Activated T-helper 9 cell treated with anti-CD3 and anti-CD28 coated beads, Interleukin-2, amount 50 U/mL, for 16 hours (primary cell): ENCODE measurements around the gene IL12A.

ENCODE experiments used
- DNase-seq: peaks from one replicate; pipeline ENCODE4 v3.0.0-alpha.2; 2020; ENCODE audit warnings: low read depth

Gene IL12A

DNA sequence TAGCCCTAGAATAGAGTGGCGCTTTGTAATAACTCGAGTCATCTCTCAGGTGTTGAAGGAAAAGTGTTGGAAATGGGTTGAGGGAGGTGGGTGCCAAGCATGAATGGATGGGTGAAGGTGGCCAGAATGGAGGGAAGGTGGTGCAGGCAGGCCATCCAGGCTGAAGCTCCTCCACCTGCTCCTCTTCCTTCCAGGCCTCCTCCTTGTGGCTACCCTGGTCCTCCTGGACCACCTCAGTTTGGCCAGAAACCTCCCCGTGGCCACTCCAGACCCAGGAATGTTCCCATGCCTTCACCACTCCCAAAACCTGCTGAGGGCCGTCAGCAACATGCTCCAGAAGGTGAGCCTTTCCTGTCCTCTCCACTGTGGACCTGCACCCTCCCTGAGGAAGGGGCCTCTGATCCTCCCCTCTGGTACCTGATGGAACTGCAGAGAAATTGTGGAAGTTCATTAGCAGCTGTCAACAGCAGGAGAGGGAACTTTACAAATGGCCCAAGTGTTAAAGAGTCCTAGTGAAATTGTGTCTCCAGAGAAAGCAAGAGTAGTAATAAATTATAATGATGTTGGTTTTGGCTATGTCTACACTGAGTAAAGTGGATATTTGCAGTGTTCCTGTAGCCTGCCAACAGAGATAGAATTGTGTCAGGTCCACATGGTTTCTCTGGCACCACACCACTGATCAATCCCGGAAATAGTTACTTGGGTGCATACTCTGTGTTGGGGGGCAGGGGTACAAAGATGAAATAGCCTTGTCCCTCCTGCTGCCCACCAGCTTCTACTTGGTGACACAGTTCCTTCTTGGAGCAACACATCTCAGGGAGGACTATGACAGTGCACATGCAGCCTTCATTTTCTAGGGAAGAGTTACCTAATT, 1.6 kb downstream of the IL12A start:
- DNase-seq = no peak

DNA sequence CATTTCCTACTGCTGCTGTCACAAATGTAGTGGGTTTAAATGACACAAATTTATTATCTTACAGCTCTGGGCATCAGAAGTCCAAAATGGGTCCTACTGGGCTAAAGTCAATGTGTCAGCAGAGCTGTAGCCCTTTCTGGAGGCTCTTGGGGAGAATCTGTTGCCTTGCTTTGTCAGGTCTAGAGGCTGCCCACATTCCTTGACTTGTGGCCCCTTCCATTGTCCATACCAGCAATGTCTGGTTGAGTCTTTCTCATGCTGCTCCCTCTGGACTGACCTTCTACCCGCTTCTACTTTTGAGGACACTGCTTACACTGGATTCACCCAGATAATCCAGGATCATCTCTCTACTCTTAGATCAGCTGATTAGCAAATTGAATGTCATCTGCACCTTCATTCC, 3.0 kb downstream of the IL12A start:
- no peak for DNase-seq

GRCh38 chr3:159992589-159992988, 4.0 kb downstream of the IL12A start:
- no peak for DNase-seq

DNA sequence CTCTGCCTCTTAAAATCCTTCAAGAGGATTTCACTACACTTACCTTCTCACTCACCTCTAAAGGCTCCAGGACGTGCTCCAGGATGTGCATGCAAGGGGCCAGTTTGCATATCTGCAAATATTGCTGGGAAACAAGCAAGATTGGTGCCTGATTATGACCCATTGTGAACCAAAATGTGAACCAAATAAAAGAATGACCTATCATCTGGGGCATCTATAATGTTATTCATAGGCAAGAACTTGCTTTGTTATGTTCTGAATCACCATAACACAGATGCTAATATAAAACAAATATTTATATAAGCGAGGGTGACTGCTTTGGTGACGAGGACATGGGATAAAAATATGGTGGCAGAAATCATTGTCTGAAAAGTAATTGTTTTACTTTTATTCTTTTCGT, 5.5 kb downstream of the IL12A start:
- DNase-seq = no peak

- no peak for DNase-seq
Observed at GRCh38 chr3:159995091-159995490, 6.5 kb downstream of the IL12A start.

- no peak for DNase-seq
Observed at GRCh38 chr3:159996018-159996417, 7.4 kb downstream of the IL12A start.

GRCh38 chr3:159996959-159997358, 8.3 kb downstream of the IL12A start:
- no peak for DNase-seq

- DNase-seq = no peak
Observed at GRCh38 chr3:160001148-160001760, 12.6 kb downstream of the IL12A start.

DNA sequence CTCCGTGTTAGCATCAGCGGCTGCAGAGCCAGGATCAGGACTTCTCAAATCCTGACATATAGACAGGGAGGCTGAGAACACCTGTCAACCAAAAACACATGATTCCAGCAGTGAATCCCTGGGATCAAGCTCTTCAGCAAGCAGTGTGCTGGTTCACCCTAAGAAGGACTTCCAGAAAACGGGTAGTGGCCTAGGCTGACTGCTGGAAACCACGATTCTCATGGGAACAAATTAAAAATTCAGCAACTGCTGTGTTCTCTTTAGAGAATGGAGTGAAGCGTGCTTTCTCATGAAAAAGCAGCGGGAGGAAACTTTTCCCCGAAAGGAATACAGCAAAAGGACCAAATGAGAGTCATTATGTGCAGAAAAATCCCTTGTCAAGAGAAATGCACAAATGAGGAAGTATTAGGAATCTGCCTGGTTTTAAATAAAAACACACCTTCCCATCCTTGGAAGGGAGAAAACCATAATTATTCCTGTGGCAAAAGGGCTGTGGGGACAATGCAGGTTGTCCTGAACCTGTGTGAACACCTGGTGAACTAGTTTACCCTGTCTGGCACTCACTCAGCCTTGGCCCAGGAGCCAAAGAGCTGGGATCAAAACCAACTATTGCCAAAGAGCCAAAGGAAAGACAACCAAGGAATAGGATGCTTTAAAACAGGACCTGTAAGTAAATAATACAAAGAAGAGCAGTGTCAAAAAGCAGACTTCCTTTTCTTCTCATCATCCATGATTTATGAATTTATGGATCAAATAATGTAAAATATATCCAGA, 13.4 kb downstream of the IL12A start:
- DNase-seq = no peak

GRCh38 chr3:160003520-160004128, 15.0 kb downstream of the IL12A start:
- no peak for DNase-seq

- no peak for DNase-seq
Observed at GRCh38 chr3:160005004-160005403, 16.4 kb downstream of the IL12A start.

- no peak for DNase-seq
Observed at GRCh38 chr3:160006282-160007163, 17.9 kb downstream of the IL12A start.

DNA sequence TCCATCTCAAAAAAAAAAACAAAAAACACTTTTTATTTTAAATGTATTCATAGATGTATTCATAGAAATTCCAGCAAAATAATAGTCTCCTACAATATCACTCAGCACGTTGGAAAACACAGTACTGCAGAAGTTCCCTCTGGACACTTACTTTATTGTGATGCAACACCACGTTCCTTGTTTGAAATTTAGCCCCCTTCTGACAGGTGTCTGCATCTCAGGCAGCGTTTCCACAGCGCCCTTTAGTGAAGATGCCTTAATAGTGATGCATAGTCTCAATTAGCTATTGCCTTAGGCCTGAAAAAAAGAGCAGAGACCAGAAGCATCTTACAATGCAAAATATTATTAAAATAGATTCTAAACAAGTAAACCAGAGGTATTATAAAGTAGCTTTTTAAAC, 20.3 kb downstream of the IL12A start:
- no peak for DNase-seq

DNA sequence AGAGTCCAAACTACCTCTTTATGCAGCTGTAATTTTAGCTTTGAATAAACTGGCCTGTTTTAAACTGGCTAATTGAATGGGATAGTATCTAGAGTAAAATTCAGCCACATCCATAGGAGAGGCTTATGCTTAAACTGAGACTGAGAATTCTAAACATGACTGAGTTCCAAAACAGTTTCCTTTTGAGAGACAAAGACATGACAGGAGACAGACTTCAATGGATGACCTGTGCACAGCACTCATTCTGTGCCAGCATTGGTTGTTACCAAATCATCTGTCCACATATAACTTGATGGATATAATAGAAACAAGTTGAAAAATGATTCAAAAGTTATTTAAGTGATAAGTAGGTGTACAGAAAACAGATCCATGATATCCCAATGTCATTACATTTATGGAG, 20.9 kb downstream of the IL12A start:
- no peak for DNase-seq

DNA sequence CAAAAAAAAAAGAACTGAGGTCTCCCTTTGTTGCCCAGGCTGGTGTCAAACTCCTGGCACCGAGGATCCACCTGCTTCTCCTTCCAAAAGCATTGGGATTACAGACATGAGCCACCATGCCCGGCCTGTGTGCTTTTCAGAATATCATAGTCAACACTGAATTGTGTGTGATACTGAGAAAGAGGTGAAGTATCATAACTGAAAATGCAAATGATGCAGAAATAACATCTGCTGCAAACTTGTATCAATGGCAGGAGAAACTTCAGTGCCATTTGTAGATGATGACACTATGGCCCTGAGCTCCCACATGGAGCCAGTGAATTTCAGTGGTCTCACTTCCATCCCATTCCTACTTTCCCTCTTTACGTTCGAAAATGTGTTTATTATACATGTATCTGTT, 21.9 kb downstream of the IL12A start:
- no peak for DNase-seq

GRCh38 chr3:160012108-160012507, 23.5 kb downstream of the IL12A start:
- no peak for DNase-seq

DNA sequence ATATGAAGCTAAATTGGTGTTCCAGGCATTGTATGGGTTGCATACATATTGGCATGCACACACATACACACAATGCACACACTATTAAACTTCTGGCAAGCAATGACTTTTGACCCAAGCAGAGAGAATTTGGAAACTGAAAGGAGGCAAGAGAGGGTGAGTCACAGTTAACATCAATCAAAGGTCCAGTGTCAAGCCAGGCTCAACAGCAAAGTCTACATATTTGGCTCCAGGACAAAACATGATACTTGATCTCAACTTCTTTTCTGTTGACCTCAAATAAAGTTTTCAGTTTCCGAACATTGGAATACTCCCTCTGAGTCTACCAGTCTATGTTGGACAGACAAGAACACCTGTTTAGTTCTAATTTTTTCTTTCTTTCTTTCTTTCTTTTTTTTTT, 28.3 kb downstream of the IL12A start:
- no peak for DNase-seq

DNA sequence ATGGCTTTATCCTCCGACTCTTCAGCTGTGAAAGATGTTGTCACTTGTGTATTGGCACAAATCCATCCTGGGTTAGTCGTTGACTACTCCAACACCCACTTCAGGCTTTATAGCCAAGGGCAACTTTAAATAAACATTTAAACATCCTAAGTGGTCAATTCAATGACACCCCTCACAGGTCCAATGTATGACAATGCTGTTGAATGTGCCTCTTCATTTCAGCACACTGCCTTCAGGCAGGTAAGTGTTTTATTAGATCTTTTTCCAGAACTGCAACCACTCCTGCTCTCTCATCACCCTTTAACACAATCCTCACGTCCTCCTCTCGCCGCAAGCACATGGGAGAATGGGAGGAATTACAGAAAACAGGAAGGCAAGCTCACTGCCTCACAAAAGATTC, 30.3 kb downstream of the IL12A start:
- DNase-seq = no peak

- no peak for DNase-seq
Observed at GRCh38 chr3:160020057-160020711, 31.5 kb downstream of the IL12A start.

DNA sequence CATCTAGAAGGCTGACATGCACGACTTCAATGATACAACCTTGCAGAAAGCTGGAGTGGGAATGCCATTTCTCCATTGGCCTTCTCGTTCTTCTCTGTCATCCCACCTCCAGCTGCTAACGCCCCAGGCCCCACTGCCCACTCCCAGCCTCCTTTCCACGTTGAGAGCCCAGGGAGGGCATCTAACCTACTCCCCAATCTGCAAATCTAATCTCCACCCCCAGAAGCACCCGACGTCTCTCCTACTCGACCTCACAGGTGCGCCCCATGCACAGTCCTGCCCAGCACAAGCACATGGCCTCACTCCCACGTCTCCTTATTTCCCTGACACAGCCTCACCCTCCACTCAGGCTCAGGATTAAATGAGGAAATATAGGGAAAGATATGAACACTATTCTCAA, 33.4 kb downstream of the IL12A start:
- no peak for DNase-seq

GRCh38 chr3:160023476-160023875, 34.8 kb downstream of the IL12A start:
- no peak for DNase-seq
